ENCODE results near the gene CTDSPL2. TPM values are rescaled to one million over a fixed set of nuclear protein-coding genes. Genes with fewer than 3 reads are reported as not detected.
"Not testable (repeated sequence)": the region's sequence is repeated elsewhere in the genome, so short reads cannot be mapped to it uniquely, and the experiment has no call there.

The CTDSPL2 gene
- total and polyA plus RNA-seq, 8 donors, result 2.7 to 25.1 (median 15.3) TPM

- intact Hi-C loops (cut with DNase I), result no loop called here
- Histone ChIP-seq H3K4me1 (peaks cover 0 to 6% (median 0%) of the 10 kb centered on the region in 3 donors), H3K36me3 (no peaks in the 10 kb centered on the region), H3K27me3 (no peaks in the 10 kb centered on the region), H3K27ac (no peak overlapping the region), H3K4me3 (no peak overlapping the region), H3K9me3 (no peaks in the 10 kb centered on the region)
- no peak for TF ChIP-seq CTCF (IDR thresholded peaks at IDR 0.05)
- DNase-seq (no peak), ATAC-seq (no peak), FAIRE-seq (no peak)
- 84 to 91% methylated on average over 3 of the region's 3 CpGs for WGBS, 2 donors
These were observed 11.0 kb downstream of the CTDSPL2 start for GRCh38 chr15:44438402-44438801.

GRCh38 chr15:44441095-44441501 is 13.7 kb downstream of the CTDSPL2 start:
- Histone ChIP-seq H3K27ac (no peak overlapping the region), H3K4me1 (peaks cover 0 to 6% (median 0%) of the 10 kb centered on the region in 3 donors), H3K36me3 (no peaks in the 10 kb centered on the region), H3K4me3 (no peak overlapping the region), H3K9me3 (no peaks in the 10 kb centered on the region), H3K27me3 (no peaks in the 10 kb centered on the region)
- DNase-seq, result no peak
- intact Hi-C loops (cut with DNase I), result no loop called here
- TF ChIP-seq CTCF (IDR thresholded peaks at IDR 0.05), result no peak
- no peak for FAIRE-seq
- ATAC-seq, result no peak
- WGBS, 2 donors, result 77 to 80% methylated on average over 5 of the region's 5 CpGs

GRCh38 chr15:44443515-44443914 is 16.1 kb downstream of the CTDSPL2 start:
- no peak for ATAC-seq
- Histone ChIP-seq H3K4me1 (peaks cover 0 to 4% (median 0%) of the 10 kb centered on the region in 3 donors), H3K4me3 (no peak overlapping the region), H3K27me3 (no peaks in the 10 kb centered on the region), H3K36me3 (no peaks in the 10 kb centered on the region), H3K9me3 (no peaks in the 10 kb centered on the region), H3K27ac (no peak overlapping the region)
- intact Hi-C loops (cut with DNase I), result no loop called here
- TF ChIP-seq CTCF (IDR thresholded peaks at IDR 0.05), result no peak
- 98 to 99% methylated on average over 3 of the region's 3 CpGs for WGBS, 2 donors
- DNase-seq, result no peak
- no peak for FAIRE-seq

GRCh38 chr15:44447772-44448376 is 20.4 kb downstream of the CTDSPL2 start:
- H3K4me3 ChIP-seq, result no peak overlapping the region
- no peaks in the 10 kb centered on the region for H3K9me3 ChIP-seq
- H3K27me3 ChIP-seq, result no peaks in the 10 kb centered on the region
- DNase-seq, result peak in 2 of 6 donors; percentile 34 to 63
- no peak for TF ChIP-seq CTCF (IDR thresholded peaks at IDR 0.05)
- H3K27ac ChIP-seq, result no peak overlapping the region
- H3K36me3 ChIP-seq, result no peaks in the 10 kb centered on the region
- FAIRE-seq, result no peak
- H3K4me1 ChIP-seq, result no peaks in the 10 kb centered on the region
- 96 to 97% methylated on average over 11 of the region's 11 CpGs for WGBS, 2 donors
- intact Hi-C loops (cut with DNase I), result no loop called here
- ATAC-seq, result no peak

- no peak overlapping the region for H3K27ac ChIP-seq
- DNase-seq (no peak), FAIRE-seq (no peak), ATAC-seq (no peak)
- intact Hi-C loops (cut with DNase I), result no loop called here
- no peaks in the 10 kb centered on the region for H3K36me3 ChIP-seq
- H3K27me3 ChIP-seq, result no peaks in the 10 kb centered on the region
- no peak overlapping the region for H3K4me3 ChIP-seq
- no peak for TF ChIP-seq CTCF (IDR thresholded peaks at IDR 0.05)
- H3K9me3 ChIP-seq, result no peaks in the 10 kb centered on the region
- no peaks in the 10 kb centered on the region for H3K4me1 ChIP-seq
- WGBS, 2 donors, result 53 to 63% methylated on average over 1 of the region's 1 CpG
These were observed 22.7 kb downstream of the CTDSPL2 start for GRCh38 chr15:44450172-44450571.

- intact Hi-C loops (cut with DNase I); H3K4me1 ChIP-seq; ATAC-seq; DNase-seq; H3K27ac ChIP-seq; FAIRE-seq; H3K36me3 ChIP-seq; H3K27me3 ChIP-seq; H3K9me3 ChIP-seq; H3K4me3 ChIP-seq: not testable (repeated sequence)
- 98% methylated on average over 4 to 6 of the region's 6 CpGs for WGBS, 2 donors
These were observed 26.3 kb downstream of the CTDSPL2 start for GRCh38 chr15:44453578-44454283.
